ACC112 (cell line): ENCODE data around the gene APOBEC3F.
"Not testable (repeated sequence)": the region's sequence is repeated elsewhere in the genome, so short reads cannot be mapped to it uniquely, and the experiment has no call there.

ENCODE experiments used
- H2AFZ ChIP-seq: fragments of 200-600 bp; sonication (generic); one replicate; pipeline ENCODE4 v1.6.0; 2017; ENCODE audit warnings: antibody characterized with exemption, low read length; ENCODE audit not compliant: unreplicated experiment
- H3K27ac ChIP-seq: fragments of 200-600 bp; sonication (generic); 2 replicates; pipeline ENCODE4 v1.5.1; 2014; ENCODE audit warnings: low read depth, mild to moderate bottlenecking, antibody characterized with exemption, low read length, moderate library complexity
- H3K27me3 ChIP-seq: fragments of 200-600 bp; sonication (generic); 2 replicates; pipeline ENCODE4 v1.6.1; 2014; ENCODE audit warnings: mild to moderate bottlenecking, antibody characterized with exemption, low read length, moderate library complexity, mixed read lengths; ENCODE audit not compliant: insufficient read depth
- H3K36me3 ChIP-seq: fragments of 200-600 bp; sonication (generic); 2 replicates; pipeline ENCODE4 v1.6.1; 2016; ENCODE audit warnings: mild to moderate bottlenecking, antibody characterized with exemption, low read length, moderate library complexity, mixed read lengths; ENCODE audit not compliant: insufficient read depth
- H3K4me1 ChIP-seq: fragments of 200-600 bp; sonication (generic); one replicate; pipeline ENCODE4 v1.6.1; 2016; ENCODE audit warnings: low read length, mixed read lengths; ENCODE audit not compliant: insufficient read depth, unreplicated experiment, control insufficient read depth
- H3K4me3 ChIP-seq: fragments of 200-600 bp; sonication (generic); 2 replicates; pipeline ENCODE4 v1.5.1; 2014; ENCODE audit warnings: mild to moderate bottlenecking, low read depth, low read length
- H3K79me2 ChIP-seq: fragments of 200-600 bp; sonication (generic); one replicate; pipeline ENCODE4 v1.6.0; 2016; ENCODE audit warnings: low read length; ENCODE audit not compliant: control insufficient read depth, unreplicated experiment, insufficient read depth

APOBEC3F gene

GRCh38 chr22:39076155-39077025 lies 35.7 kb downstream of the APOBEC3F start:
- not testable (repeated sequence) for H3K79me2 ChIP-seq, H3K27me3 ChIP-seq, H3K4me3 ChIP-seq, H3K36me3 ChIP-seq, H3K4me1 ChIP-seq, H2AFZ ChIP-seq, H3K27ac ChIP-seq

GRCh38 chr22:39077026-39077840 lies 36.6 kb downstream of the APOBEC3F start, which contains the start of gene APOBEC3G:
Gene APOBEC3G, plus strand, starts transcription at chr22:39077275. Its CDS starts 87 bp downstream, at chr22:39077362.
- not testable (repeated sequence) for H3K27me3 ChIP-seq, H3K4me1 ChIP-seq, H3K27ac ChIP-seq, H3K79me2 ChIP-seq, H3K36me3 ChIP-seq
- Histone ChIP-seq H3K4me3 (peak within 1 kb of the TSS; percentile 86), H2AFZ (peak within 1 kb of the TSS; percentile 50)

GRCh38 chr22:39077912-39078311 lies 37.2 kb downstream of the APOBEC3F start:
- H2AFZ ChIP-seq, H3K36me3 ChIP-seq, H3K27ac ChIP-seq, H3K4me1 ChIP-seq, H3K27me3 ChIP-seq, H3K79me2 ChIP-seq: not testable (repeated sequence)
- H3K4me3 ChIP-seq: peak overlapping the region; percentile 86

GRCh38 chr22:39078329-39078728 lies 37.7 kb downstream of the APOBEC3F start:
- Histone ChIP-seq H3K36me3 (no peaks in the 10 kb centered on the region), H2AFZ (no peak overlapping the region), H3K79me2 (peaks cover 7% of the 10 kb centered on the region), H3K27me3 (no peaks in the 10 kb centered on the region), H3K4me3 (peak overlapping the region; percentile 86; the same call in 1 of the 2 replicates), H3K27ac (no peak overlapping the region), H3K4me1 (no peaks in the 10 kb centered on the region)

- H3K27me3 ChIP-seq, H3K36me3 ChIP-seq, H3K4me1 ChIP-seq, H3K79me2 ChIP-seq, H2AFZ ChIP-seq, H3K4me3 ChIP-seq, H3K27ac ChIP-seq: not testable (repeated sequence)
Observed at GRCh38 chr22:39079054-39079637, 38.5 kb downstream of the APOBEC3F start.

- Histone ChIP-seq H3K4me3 (no peak overlapping the region), H3K27me3 (no peaks in the 10 kb centered on the region), H3K36me3 (no peaks in the 10 kb centered on the region), H2AFZ (no peak overlapping the region), H3K4me1 (no peaks in the 10 kb centered on the region), H3K27ac (no peak overlapping the region), H3K79me2 (peaks cover 7% of the 10 kb centered on the region)
Observed at GRCh38 chr22:39080052-39080762, 39.5 kb downstream of the APOBEC3F start.

GRCh38 chr22:39081016-39081415 lies 40.4 kb downstream of the APOBEC3F start:
- Histone ChIP-seq H3K4me3 (no peak overlapping the region), H2AFZ (no peak overlapping the region), H3K36me3 (no peaks in the 10 kb centered on the region), H3K79me2 (peaks cover 7% of the 10 kb centered on the region), H3K4me1 (no peaks in the 10 kb centered on the region), H3K27me3 (no peaks in the 10 kb centered on the region), H3K27ac (no peak overlapping the region)

GRCh38 chr22:39081598-39081997 lies 40.9 kb downstream of the APOBEC3F start:
- Histone ChIP-seq H3K79me2 (peaks cover 7% of the 10 kb centered on the region), H2AFZ (no peak overlapping the region), H3K27me3 (no peaks in the 10 kb centered on the region), H3K36me3 (no peaks in the 10 kb centered on the region), H3K4me1 (no peaks in the 10 kb centered on the region), H3K4me3 (no peak overlapping the region), H3K27ac (no peak overlapping the region)

- no peak overlapping the region for H2AFZ ChIP-seq
- H3K79me2 ChIP-seq: no peaks in the 10 kb centered on the region
- no peak overlapping the region for H3K27ac ChIP-seq
- no peak overlapping the region for H3K4me3 ChIP-seq
- H3K27me3 ChIP-seq: no peaks in the 10 kb centered on the region
- H3K36me3 ChIP-seq: no peaks in the 10 kb centered on the region
- H3K4me1 ChIP-seq: no peaks in the 10 kb centered on the region
Observed at GRCh38 chr22:39083212-39084165, 42.8 kb downstream of the APOBEC3F start.
